Kidney (tissue), 14 donors: Measurements from ENCODE around the gene KIF2A. TPM values are rescaled to one million over a fixed set of nuclear protein-coding genes. Genes with fewer than 3 reads are reported as not detected.

Experiments used
- DNase-seq, 5 donors: peaks; one replicate each; pipeline ENCODE4 v3.0.0-alpha.2; 2013 to 2020
- FAIRE-seq: peaks from 2 replicates; lab custom pipeline; 2012; peaks lifted over from hg19 to GRCh38; lab: Jason Lieb, UNC
- H3K27ac ChIP-seq, 2 donors: one replicate each; pipeline ENCODE4 v1.7.0; 2013; ENCODE audit warnings: low read depth in 2 of 2, low read length in 2 of 2, inconsistent platforms in 1 of 2
- H3K27me3 ChIP-seq: one replicate; pipeline ENCODE4 v1.7.1; 2013; ENCODE audit warnings: low read length, inconsistent platforms; ENCODE audit not compliant: control insufficient read depth, insufficient read depth
- H3K36me3 ChIP-seq, 3 donors: one replicate each; pipeline versions ENCODE4 v1.7.0 to v1.7.1; 2013; ENCODE audit warnings: low read length in 3 of 3, control low read depth in 1 of 3, inconsistent platforms in 1 of 3; ENCODE audit not compliant: insufficient read depth in 3 of 3, control insufficient read depth in 2 of 3
- H3K4me1 ChIP-seq, 3 donors: one replicate each; pipeline versions ENCODE4 v1.7.0 to v1.7.1; 2013; ENCODE audit warnings: low read length in 3 of 3, inconsistent platforms in 1 of 3, low read depth in 1 of 3; ENCODE audit not compliant: control insufficient read depth in 2 of 3, insufficient read depth in 2 of 3
- H3K4me3 ChIP-seq, 3 donors: one replicate each; pipeline versions ENCODE4 v1.7.0 to v1.8.1; 2013; ENCODE audit warnings: low read length in 3 of 3, control low read depth in 1 of 3, inconsistent platforms in 1 of 3
- H3K9ac ChIP-seq, 3 donors: one replicate each; pipeline versions ENCODE4 v1.7.0 to v1.7.1; 2013; ENCODE audit warnings: low read length in 3 of 3, control low read depth in 1 of 3, inconsistent platforms in 1 of 3
- H3K9me3 ChIP-seq, 3 donors: one replicate each; pipeline versions ENCODE4 v1.7.0 to v1.7.1; 2013; ENCODE audit warnings: low read length in 3 of 3, control low read depth in 1 of 3, inconsistent platforms in 1 of 3; ENCODE audit not compliant: control insufficient read depth in 2 of 3, insufficient read depth in 1 of 3
- intact Hi-C: fragments of 100-400 bp; cut with DNase I; formaldehyde crosslinking; loops from one replicate; pipeline ENCODE4 v1.11.1; 2022
- polyA plus RNA-seq: library from polyadenylated mRNA; stranded (reverse); fragments of 350-450 nt; fragmentation: Illumina TruSeq; extraction: RNeasy Lipid Tissue Mini Kit (QIAGEN cat#74804); gene quantifications from one replicate; pipeline ENCODE4 v1.2.3, GENCODE V29; 2014; ENCODE audit warnings: low read depth, low replicate concordance; ENCODE audit not compliant: insufficient read depth
- total RNA-seq: library from RNA; stranded (reverse); fragmentation: NEBNext Ultra II Directional; extraction: Animal tissue kit (Norgen Biotek cat#: 25700); gene quantifications from one replicate; pipeline ENCODE4 v1.2.1, GENCODE V29; 2021
- TF ChIP-seq, protein P1 (sequence below): IDR thresholded peaks from 3 replicates; pipeline ENCODE4 v1.5.1; 2012; ENCODE audit warnings: mild to moderate bottlenecking, moderate library complexity, borderline replicate concordance; ENCODE audit not compliant: insufficient read depth; ENCODE audit errors: extremely low read depth
- donor health status: control.
- donor health status: control.
- donor health status: control.
- donor health status: control.
- donor health status: control.
- donor health status: DM: yes; HTN: yes; CAD: no.
- donor health status: Normal renal cell carcinoma (clear cell type).

The KIF2A gene
- total and polyA plus RNA-seq, 2 donors from 2014 or later, result 4.6 to 32.4 TPM

DNA sequence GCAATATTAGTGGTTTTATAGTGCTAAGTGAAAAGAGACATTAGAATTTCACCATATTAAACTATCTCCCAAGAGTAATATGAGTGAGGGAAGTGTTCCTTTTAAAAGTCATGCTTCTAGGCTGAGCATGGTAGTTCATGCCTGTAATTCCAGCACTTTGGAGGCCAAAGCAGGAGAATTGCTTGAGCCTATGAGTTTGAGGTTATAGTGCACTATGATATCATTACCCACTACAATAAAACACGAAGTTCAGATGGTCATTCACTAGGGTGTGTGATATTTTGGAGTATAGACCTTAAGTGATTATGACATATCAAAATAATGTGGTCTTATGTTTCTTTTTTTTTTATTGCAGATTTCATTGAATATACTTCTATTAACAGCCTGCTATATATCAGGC lies 6.7 kb downstream of the KIF2A start:
- Histone ChIP-seq H3K27ac (no peak overlapping the region), H3K9ac (no peak overlapping the region), H3K9me3 (no peaks in the 10 kb centered on the region), H3K4me3 (no peak overlapping the region), H3K4me1 (no peaks in the 10 kb centered on the region), H3K36me3 (peaks cover 0 to 2% (median 0%) of the 10 kb centered on the region in 3 donors), H3K27me3 (no peaks in the 10 kb centered on the region)
- DNase-seq, result no peak
- TF ChIP-seq, protein P1, sequence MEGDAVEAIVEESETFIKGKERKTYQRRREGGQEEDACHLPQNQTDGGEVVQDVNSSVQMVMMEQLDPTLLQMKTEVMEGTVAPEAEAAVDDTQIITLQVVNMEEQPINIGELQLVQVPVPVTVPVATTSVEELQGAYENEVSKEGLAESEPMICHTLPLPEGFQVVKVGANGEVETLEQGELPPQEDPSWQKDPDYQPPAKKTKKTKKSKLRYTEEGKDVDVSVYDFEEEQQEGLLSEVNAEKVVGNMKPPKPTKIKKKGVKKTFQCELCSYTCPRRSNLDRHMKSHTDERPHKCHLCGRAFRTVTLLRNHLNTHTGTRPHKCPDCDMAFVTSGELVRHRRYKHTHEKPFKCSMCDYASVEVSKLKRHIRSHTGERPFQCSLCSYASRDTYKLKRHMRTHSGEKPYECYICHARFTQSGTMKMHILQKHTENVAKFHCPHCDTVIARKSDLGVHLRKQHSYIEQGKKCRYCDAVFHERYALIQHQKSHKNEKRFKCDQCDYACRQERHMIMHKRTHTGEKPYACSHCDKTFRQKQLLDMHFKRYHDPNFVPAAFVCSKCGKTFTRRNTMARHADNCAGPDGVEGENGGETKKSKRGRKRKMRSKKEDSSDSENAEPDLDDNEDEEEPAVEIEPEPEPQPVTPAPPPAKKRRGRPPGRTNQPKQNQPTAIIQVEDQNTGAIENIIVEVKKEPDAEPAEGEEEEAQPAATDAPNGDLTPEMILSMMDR, result no peak
- intact Hi-C loops, result no loop called here
- no peak for FAIRE-seq

DNA sequence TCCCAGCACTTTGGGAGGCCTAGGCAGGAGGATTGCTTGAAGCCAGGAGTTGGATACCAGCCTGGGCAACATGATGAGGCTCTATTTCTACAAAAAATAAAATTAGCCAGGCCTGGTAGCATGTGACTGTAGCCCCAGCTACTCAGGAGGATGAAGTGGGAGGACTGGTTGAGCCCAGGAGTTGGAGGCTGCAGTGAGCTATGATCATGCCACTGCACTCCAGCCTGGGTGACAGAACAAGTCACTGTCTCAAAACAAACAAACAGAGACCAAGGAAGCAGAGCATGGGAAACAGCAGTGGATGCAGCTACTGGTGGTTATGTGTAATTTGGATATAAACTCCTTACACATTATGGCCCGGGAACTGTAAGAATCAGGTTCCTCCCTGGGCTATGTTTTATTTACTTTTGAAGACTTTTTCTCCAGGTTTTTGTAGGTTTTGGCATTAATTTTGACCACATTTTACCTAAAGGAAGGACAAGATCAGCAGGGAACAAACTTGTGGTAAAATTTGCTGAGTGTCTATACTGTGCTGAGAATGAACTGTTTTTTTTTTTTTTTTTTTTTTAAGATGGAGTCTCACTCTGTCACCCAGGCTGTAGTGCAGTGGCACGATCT lies 8.3 kb downstream of the KIF2A start:
- intact Hi-C loops, result no loop called here
- Histone ChIP-seq H3K9me3 (no peaks in the 10 kb centered on the region), H3K4me3 (no peak overlapping the region), H3K27me3 (no peaks in the 10 kb centered on the region), H3K27ac (no peak overlapping the region), H3K4me1 (no peaks in the 10 kb centered on the region), H3K9ac (no peak overlapping the region), H3K36me3 (no peaks in the 10 kb centered on the region)
- FAIRE-seq (no peak), DNase-seq (no peak)
- TF ChIP-seq, protein P1, result no peak

GRCh38 chr5:62315376-62316175 lies 9.6 kb downstream of the KIF2A start:
- H3K4me3 ChIP-seq, result no peak overlapping the region
- DNase-seq, result no peak
- H3K27ac ChIP-seq, result no peak overlapping the region
- no peak for FAIRE-seq
- no peaks in the 10 kb centered on the region for H3K4me1 ChIP-seq
- H3K9me3 ChIP-seq, result no peaks in the 10 kb centered on the region
- H3K27me3 ChIP-seq, result no peaks in the 10 kb centered on the region
- TF ChIP-seq, protein P1, result no peak
- no peak overlapping the region for H3K9ac ChIP-seq
- intact Hi-C loops, result no loop called here
- H3K36me3 ChIP-seq, result no peaks in the 10 kb centered on the region
